Esophagus muscularis mucosa (tissue), 4 donors: ENCODE data around the gene CDR2. TPM values are rescaled to one million over a fixed set of nuclear protein-coding genes. Genes with fewer than 3 reads are reported as not detected.
"Not testable (repeated sequence)": the region's sequence is repeated elsewhere in the genome, so short reads cannot be mapped to it uniquely, and the experiment has no call there.

Experiments
- DNase-seq: peaks from one replicate; pipeline ENCODE4 v3.0.0-alpha.2; 2017; ENCODE audit errors: extremely low spot score
- H3K27ac ChIP-seq, 4 donors: fragments of 200-600 bp; sonication (generic); replicated peaks in 1 of 4; 1 replicate in 3 of 4; 2 replicates in 1 of 4; pipeline ENCODE4 v1.5.1; 2016 to 2019; ENCODE audit warnings: mild to moderate bottlenecking in 1 of 4
- H3K27me3 ChIP-seq, 4 donors: fragments of 200-600 bp; sonication (generic); one replicate each; pipeline versions ENCODE4 v1.5.1 to v1.6.0; 2016 to 2019
- H3K36me3 ChIP-seq, 4 donors: fragments of 200-600 bp; sonication (generic); one replicate each; pipeline ENCODE4 v1.5.1; 2016 to 2019
- H3K4me1 ChIP-seq, 4 donors: fragments of 200-600 bp; sonication (generic); one replicate each; pipeline ENCODE4 v1.5.1; 2016 to 2019
- H3K4me3 ChIP-seq, 4 donors: fragments of 200-600 bp; sonication (generic); 1 replicate in 2 of 4; 2 replicates in 2 of 4; pipeline ENCODE4 v1.5.1; 2016 to 2019; ENCODE audit warnings: mild to moderate bottlenecking in 4 of 4, moderate library complexity in 1 of 4
- H3K9me3 ChIP-seq, 4 donors: fragments of 200-600 bp; sonication (generic); 1 replicate in 3 of 4; 2 replicates in 1 of 4; pipeline ENCODE4 v1.5.1; 2016 to 2019
- CTCF ChIP-seq, 3 experiments: fragments of 200-600 bp in 2 of 3; fragments of 450-650 bp in 1 of 3; sonication (generic) in 2 of 3; IDR thresholded peaks; one replicate each; pipeline ENCODE4 v1.5.1; 2017 to 2019; ENCODE audit warnings: antibody characterized with exemption in 3 of 3, mild to moderate bottlenecking in 2 of 3, moderate library complexity in 1 of 3
- EP300 ChIP-seq: sonication (generic); formaldehyde crosslinking; IDR thresholded peaks from one replicate; pipeline ENCODE4 v1.6.1; 2017; ENCODE audit warnings: antibody characterized with exemption
- POLR2A ChIP-seq: fragments of 450-650 bp; IDR thresholded peaks from one replicate; pipeline ENCODE4 v1.6.1; 2017; ENCODE audit warnings: antibody characterized with exemption, moderate library complexity, mild to moderate bottlenecking, low read depth
- POLR2AphosphoS5 ChIP-seq, 2 donors: sonication (generic); formaldehyde crosslinking; IDR thresholded peaks; one replicate each; pipeline ENCODE4 v1.6.1; 2017; ENCODE audit warnings: antibody characterized with exemption in 2 of 2
- WGBS: methylation state at CpG from one replicate; pipeline ENCODE4 v1.1.5; 2018; 5-methylcytosine and 5-hydroxymethylcytosine counted together
- intact Hi-C: fragments of 100-400 bp; cut with DNase I; formaldehyde crosslinking; loops from one replicate; pipeline ENCODE4 v1.15.1; 2023
- total RNA-seq, 4 donors: library from RNA; depleted of rRNA; stranded (reverse); fragments of >200 nt; gene quantifications; one replicate each; pipeline versions ENCODE4 v1.1.0 to v1.2.1, GENCODE V29; 2016

The CDR2 gene
- total RNA-seq, 4 donors from 2014 or later = 37.0 to 54.0 (median 39.5) TPM

GRCh38 chr16:22419908-22420307 lies 45.5 kb upstream of the CDR2 start:
- DNase-seq = no peak
- no peak overlapping the region for H3K4me3 ChIP-seq
- H3K4me1 ChIP-seq = peaks cover 3 to 14% (median 11%) of the 10 kb centered on the region in 4 donors
- H3K27ac ChIP-seq = no peak overlapping the region
- WGBS = 95% methylated on average over 11 of the region's 11 CpGs
- TF ChIP-seq POLR2AphosphoS5 (IDR thresholded peaks at IDR 0.05) (no peak), CTCF (IDR thresholded peaks at IDR 0.05) (no peak), POLR2A (no peak), EP300 (no peak)
- H3K27me3 ChIP-seq = no peaks in the 10 kb centered on the region
- peaks cover 0 to 47% (median 29%) of the 10 kb centered on the region in 4 donors for H3K36me3 ChIP-seq
- intact Hi-C loops = loop anchor here (5.0 kb wide), 1 partner anchor 38 kb away; no protein-coding TSS in a partner anchor
- H3K9me3 ChIP-seq = no peaks in the 10 kb centered on the region

- intact Hi-C loops = no loop called here
Observed at GRCh38 chr16:22418826-22419225, 44.4 kb upstream of the CDR2 start.

GRCh38 chr16:22417798-22418197 lies 43.4 kb upstream of the CDR2 start:
- H3K9me3 ChIP-seq, DNase-seq, H3K4me1 ChIP-seq, H3K27me3 ChIP-seq, H3K27ac ChIP-seq, intact Hi-C loops, H3K4me3 ChIP-seq: not testable (repeated sequence)
- H3K36me3 ChIP-seq = peaks cover 0 to 41% (median 25%) of the 10 kb centered on the region in 4 donors
- WGBS = 92% methylated on average over 6 of the region's 6 CpGs

More at GRCh38 chr16:22418826-22419225, 44.4 kb upstream of the CDR2 start:
- no peaks in the 10 kb centered on the region for H3K9me3 ChIP-seq
- no peaks in the 10 kb centered on the region for H3K27me3 ChIP-seq
- 88% methylated on average over 3 of the region's 3 CpGs for WGBS
- H3K27ac ChIP-seq = no peak overlapping the region
- H3K4me3 ChIP-seq = no peak overlapping the region
- no peak for DNase-seq
- peaks cover 0 to 42% (median 29%) of the 10 kb centered on the region in 4 donors for H3K36me3 ChIP-seq
- peaks cover under 1 to 3% (median 2%) of the 10 kb centered on the region in 4 donors for H3K4me1 ChIP-seq
- TF ChIP-seq POLR2A (no peak), EP300 (no peak), CTCF (IDR thresholded peaks at IDR 0.05) (no peak), POLR2AphosphoS5 (IDR thresholded peaks at IDR 0.05) (no peak)

- peaks cover 0 to 35% (median 21%) of the 10 kb centered on the region in 4 donors for H3K36me3 ChIP-seq
- DNase-seq = no peak
- TF ChIP-seq POLR2A (no peak), EP300 (no peak)
- intact Hi-C loops = no loop called here
- H3K9me3 ChIP-seq = no peaks in the 10 kb centered on the region
- no peak overlapping the region for H3K27ac ChIP-seq
- WGBS = 84% methylated on average over 4 of the region's 4 CpGs
- H3K27me3 ChIP-seq = no peaks in the 10 kb centered on the region
- no peaks in the 10 kb centered on the region for H3K4me1 ChIP-seq
- H3K4me3 ChIP-seq = no peak overlapping the region
Observed at GRCh38 chr16:22417019-22417418, 42.6 kb upstream of the CDR2 start.

- 93% methylated on average over 7 of the region's 7 CpGs for WGBS
- no peaks in the 10 kb centered on the region for H3K27me3 ChIP-seq
- H3K4me1 ChIP-seq = no peaks in the 10 kb centered on the region
- H3K36me3 ChIP-seq = peaks cover 0 to 5% (median 2%) of the 10 kb centered on the region in 4 donors
- H3K4me3 ChIP-seq = no peak overlapping the region
- intact Hi-C loops = no loop called here
- H3K27ac ChIP-seq = no peak overlapping the region
- H3K9me3 ChIP-seq = no peaks in the 10 kb centered on the region
- no peak for TF ChIP-seq EP300
- no peak for TF ChIP-seq CTCF (IDR thresholded peaks at IDR 0.05)
- no peak for TF ChIP-seq POLR2AphosphoS5 (IDR thresholded peaks at IDR 0.05)
- TF ChIP-seq POLR2A = no peak
- no peak for DNase-seq
Observed at GRCh38 chr16:22413819-22414218, 39.4 kb upstream of the CDR2 start.

GRCh38 chr16:22407486-22407885 lies 33.1 kb upstream of the CDR2 start:
- Histone ChIP-seq H3K36me3 (peaks cover 0 to 5% (median 0%) of the 10 kb centered on the region in 4 donors), H3K27ac (no peak overlapping the region), H3K9me3 (no peaks in the 10 kb centered on the region), H3K4me1 (no peaks in the 10 kb centered on the region), H3K4me3 (no peak overlapping the region), H3K27me3 (no peaks in the 10 kb centered on the region)
- intact Hi-C loops = no loop called here
- WGBS = 96% methylated on average over 2 of the region's 2 CpGs
- TF ChIP-seq EP300 (no peak), POLR2A (no peak), CTCF (IDR thresholded peaks at IDR 0.05) (no peak), POLR2AphosphoS5 (IDR thresholded peaks at IDR 0.05) (no peak)
- DNase-seq = no peak
